Choroid plexus epithelial cell (primary cell): ENCODE data around the gene GNA14.
A peak's percentile ranks its signal among the peaks of the same experiment; 100 is the strongest.
"Not testable (repeated sequence)": the region's sequence is repeated elsewhere in the genome, so short reads cannot be mapped to it uniquely, and the experiment has no call there.

Source experiments
- DNase-seq: peaks from one replicate; pipeline ENCODE4 v3.0.0-alpha.2; 2010; ENCODE audit warnings: low read depth
- H3K4me3 ChIP-seq: 2 replicates; pipeline ENCODE4 v1.5.1; 2011; ENCODE audit warnings: low read depth, mild to moderate bottlenecking, control low read depth, low read length, moderate library complexity
- CTCF ChIP-seq: conservative IDR thresholded peaks from 2 replicates; pipeline ENCODE4 v1.5.1; 2011; ENCODE audit warnings: low read depth, mild to moderate bottlenecking, control low read depth, inconsistent platforms, low read length, moderate library complexity

Gene GNA14

DNA sequence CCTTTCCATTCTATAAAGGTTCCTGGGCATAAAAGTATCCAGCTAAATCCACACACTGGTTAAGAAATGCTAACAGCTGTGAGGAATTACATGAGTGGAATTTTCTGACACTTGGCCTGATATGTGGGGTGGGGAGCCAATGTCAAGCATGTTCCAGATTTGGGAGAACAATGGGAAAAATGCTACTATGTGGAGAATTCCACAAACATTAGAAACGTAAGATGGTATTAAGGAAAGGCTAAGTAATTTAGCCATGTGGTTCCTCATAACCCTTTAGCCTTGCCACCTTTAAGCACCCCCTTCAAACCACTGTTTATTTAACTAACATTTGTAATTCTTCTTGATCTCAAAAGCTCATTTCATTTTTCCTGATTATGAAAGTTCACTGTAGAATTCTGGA, 149.2 kb downstream of the GNA14 start:
- TF ChIP-seq CTCF, result no peak
- H3K4me3 ChIP-seq, result no peak overlapping the region
- DNase-seq, result no peak

- no peak overlapping the region for H3K4me3 ChIP-seq
- no peak for TF ChIP-seq CTCF
- DNase-seq, result no peak
Measured at GRCh38 chr9:77497322-77498198, 150.6 kb downstream of the GNA14 start.

- DNase-seq, result peak; percentile 59
- no peak for TF ChIP-seq CTCF
- no peak overlapping the region for H3K4me3 ChIP-seq
Measured at GRCh38 chr9:77495834-77496671, 152.1 kb downstream of the GNA14 start.

DNA sequence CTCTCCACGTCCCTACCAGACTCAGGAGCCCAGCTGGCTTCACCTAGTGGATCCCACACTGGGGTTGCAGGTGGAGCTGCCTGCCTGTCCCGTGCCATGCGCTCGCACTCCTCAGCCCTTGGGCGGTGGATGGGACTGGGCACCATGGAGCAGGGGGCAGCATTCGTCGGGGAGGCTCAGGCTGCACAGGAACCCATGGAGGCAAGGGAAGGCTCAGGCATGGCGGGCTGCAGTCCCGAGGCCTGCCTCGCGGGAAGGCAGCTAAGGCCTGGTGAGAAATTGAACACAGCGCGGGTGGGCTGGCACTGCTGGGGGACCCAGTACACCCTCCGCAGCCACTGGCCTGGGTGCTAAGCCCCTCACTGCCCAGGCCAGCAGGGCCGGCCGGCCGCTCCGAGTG, 157.8 kb downstream of the GNA14 start:
- H3K4me3 ChIP-seq, DNase-seq: not testable (repeated sequence)

- not testable (repeated sequence) for DNase-seq, H3K4me3 ChIP-seq
Measured at GRCh38 chr9:77489405-77490163, 158.5 kb downstream of the GNA14 start.

DNA sequence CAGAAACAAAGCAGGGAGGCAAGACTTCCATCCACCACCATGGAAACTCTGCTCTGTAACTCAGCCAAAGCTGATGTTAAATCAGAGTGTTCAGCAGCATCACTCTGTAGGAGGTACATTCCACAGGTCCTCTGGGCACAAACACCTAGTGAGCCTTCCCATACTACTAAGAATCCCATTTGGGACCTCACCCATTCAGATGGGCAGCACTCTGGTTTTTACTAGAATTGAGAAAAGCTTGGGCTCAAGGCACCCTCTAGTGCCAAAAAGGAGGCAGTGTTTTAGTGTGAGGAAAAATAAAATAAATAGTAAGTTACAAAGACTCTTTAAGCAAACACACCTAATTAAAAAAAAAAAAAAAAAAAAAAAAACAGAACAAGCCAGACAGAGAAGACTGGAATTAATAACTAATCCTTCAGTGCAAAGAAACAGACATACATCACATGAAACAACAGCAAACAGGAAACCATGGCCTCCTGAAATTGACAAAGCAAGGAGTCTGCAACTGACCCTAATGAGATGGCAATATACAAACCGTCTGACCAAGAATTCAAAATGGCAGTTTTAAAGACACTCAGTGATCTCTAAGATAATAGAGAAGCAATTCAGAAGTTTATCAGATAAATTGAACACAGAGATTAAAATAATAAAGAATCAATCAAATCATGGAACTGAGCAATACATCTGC, 159.5 kb downstream of the GNA14 start:
- peak; percentile 61 for DNase-seq
- TF ChIP-seq CTCF, result peak; percentile 78
- H3K4me3 ChIP-seq, result no peak overlapping the region

DNA sequence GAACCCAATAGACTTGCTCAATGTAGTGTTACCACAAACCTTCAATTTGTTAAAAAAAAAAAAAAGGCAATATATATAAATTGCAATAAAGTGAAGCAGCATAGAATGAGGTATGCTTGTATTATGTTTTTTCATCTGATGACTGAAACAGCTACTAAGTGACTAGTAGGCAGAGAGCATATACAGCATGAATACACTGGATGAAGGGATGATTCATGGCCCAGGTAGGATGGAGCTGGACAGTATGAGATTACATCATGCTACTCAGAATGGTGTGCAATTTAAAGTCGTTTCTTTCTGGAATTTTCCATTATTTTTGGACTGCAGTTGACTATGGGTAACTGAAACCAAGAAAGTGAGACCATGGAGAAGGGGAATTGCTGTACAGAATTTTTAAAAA, 161.2 kb downstream of the GNA14 start:
- no peak overlapping the region for H3K4me3 ChIP-seq
- TF ChIP-seq CTCF, result no peak
- DNase-seq, result peak; percentile 32
